ENCODE data around the gene SERPINA12.

SERPINA12 gene

DNA sequence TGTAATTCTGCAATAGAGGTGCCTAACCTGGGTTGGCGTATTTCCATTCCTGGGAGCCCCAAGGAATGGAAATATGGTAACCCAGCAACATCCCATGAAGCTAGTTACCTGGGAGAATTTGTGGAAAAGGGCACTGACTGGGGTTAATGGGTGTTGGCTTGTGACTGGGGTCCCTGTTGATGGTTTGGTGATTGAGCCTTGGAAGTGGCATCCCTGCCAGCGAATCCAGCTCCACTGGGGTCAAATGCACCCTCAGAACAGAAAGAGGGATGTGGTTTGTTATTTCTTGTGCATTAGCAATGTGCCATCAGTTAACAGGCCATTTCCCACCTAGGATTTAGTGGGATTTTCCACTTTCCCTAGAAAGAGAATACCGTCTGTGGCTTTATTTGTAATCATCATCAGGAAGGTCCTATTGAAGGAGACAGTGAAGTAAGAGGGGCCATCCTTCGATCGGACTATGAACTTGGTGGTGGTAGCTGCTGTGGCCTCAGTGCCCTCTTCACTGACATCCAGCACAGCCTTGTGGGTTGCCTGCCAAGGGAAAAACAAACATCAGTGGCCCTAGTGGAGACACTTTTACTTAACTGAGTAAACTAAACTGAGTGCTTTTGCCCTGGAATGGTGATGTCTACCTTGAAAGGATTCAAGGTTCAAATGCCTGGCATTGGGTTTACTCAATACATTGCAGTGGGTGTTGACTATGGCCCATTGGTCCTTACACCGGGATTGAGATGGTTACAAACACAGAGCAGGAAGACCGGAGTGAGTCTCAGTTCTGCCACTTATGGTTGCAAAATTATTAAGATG lies 46.3 kb downstream of the SERPINA12 start:
- DNase-seq, result no peak

DNA sequence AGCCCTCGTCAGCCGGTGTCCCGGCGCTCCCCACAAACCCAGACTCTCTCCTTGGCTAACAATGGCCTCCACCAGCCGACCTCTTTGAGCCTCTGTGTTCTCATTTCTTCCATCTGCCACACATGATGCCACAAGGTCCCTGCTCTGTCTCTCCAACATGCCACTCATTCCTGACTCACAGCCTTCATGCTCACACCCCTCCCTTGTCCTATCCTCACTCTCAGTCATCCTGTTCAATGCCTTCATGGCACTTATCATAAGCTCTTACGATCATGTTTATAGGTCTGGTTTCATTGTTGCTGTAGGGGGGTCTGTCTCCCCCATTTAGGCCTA lies 47.1 kb downstream of the SERPINA12 start:
- DNase-seq, result no peak

DNA sequence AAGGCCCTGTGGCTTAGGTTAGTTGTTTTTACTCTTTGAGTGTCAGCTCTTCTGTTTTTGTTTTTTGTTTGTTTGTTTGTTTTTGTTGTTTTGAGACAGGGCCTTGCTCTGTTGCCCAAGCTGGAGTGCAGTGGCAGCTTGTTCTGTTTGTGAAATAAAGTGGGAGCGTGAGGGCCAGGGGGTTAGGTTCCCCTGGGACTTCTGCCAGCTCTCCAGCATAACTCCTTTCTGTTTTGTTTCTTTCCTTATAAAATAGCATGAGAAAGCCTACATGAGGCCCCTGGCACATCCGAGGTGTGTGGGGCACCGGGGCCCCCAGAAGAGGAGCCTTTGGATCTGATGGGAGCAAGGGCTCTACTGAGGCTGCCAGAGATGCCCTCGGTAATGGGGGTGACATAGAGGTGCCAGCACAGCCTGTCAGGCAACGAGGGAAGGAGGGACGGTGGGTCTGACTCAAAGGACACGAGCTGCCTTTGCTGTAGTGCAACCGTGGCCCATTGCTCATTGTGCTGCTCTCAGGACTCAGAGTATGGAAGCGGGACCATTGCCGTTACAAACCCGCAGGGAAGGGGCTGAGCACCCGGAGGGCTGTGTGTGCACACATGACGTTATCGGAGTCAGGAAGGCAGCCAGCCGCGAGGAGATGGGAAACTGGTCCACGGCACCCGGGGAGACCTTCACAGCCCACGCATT lies 47.6 kb downstream of the SERPINA12 start:
- no peak for DNase-seq

DNA sequence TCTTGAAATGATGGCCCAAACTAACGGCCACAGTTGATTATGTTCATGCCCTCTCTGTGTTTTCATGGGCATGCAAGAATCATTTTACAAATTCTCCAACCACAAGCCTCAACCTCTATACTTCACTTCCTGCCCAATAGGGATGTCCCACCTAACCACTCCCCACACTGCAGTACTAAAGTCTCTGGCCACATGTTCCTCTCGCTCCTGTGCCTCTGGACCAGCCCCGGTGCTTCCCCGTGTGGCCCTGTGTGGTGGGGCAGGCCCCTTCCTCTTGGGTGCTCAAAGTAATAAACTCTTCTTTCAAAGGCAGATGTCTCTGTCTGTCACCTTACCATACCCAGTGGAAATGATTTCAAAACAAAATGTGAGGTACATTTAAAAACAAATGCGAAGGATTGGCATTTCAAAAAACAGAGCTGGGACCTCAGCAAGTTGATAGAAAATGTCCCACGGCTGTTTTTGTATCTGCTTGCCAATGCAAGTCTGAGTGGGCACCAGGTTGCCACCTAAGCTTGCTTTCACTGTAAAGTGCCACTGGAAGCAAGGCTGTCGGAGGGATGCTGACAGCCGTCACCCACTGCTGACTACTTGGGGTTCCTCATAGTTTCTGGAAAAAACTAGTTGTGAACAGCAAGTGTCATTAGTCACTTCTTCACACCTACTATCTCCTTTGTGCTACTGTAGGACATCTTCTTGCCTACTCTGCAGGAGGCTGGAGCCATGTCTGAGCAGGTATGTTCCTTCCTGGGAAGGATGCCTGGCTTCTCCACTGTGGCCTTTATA lies 48.4 kb downstream of the SERPINA12 start:
- no peak for DNase-seq

DNA sequence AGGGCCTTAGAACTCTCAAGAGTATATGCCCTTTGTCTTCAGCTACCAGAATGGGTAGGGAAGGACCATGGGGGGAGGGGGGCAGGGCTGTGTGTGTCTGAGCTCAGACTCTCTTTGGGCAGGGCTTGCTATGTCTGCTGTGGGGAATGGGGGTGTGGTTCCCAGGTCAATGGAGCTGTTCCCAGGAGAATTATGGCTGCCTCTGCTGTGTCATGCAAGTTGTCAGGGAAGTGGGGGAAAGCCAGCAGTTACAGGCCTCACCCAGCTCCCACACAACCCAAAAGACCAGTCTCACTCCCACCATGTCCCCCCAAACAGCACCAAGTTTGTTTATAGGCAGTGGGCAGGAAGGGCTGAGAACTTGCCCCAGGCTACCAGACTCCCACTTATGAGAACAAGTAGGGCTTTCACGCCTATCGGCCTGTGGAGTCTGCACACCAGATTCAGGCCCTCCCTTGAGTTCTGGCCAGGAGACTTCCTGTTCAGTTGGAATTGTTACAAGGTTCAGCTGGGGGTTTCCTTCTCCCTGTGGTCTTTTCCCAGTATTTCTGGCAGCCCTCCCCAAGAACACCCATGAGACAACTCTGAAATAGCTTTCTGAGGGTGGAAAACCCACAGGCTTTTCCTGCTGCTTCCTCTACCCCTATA lies 50.6 kb downstream of the SERPINA12 start:
- DNase-seq, result no peak

DNA sequence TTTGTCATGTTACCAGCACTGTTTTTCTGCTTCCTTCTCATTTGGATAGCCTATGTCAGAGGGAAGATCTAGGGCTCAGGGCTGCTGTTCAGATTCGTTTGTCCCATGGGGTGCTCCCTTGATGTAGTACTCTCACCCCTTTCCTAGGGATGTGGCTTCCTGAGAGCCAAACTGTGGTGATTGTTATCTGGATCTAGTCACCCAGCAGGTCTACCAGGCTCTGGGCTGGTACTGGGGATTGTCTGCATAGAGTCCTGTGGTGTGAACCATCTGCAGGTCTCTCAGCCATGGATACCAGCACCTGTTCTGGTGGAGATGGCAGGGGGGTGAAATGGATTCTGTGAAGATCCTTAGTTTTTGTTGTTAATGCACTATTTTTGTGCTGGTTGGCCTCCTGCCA lies 51.2 kb downstream of the SERPINA12 start:
- DNase-seq, result no peak

DNA sequence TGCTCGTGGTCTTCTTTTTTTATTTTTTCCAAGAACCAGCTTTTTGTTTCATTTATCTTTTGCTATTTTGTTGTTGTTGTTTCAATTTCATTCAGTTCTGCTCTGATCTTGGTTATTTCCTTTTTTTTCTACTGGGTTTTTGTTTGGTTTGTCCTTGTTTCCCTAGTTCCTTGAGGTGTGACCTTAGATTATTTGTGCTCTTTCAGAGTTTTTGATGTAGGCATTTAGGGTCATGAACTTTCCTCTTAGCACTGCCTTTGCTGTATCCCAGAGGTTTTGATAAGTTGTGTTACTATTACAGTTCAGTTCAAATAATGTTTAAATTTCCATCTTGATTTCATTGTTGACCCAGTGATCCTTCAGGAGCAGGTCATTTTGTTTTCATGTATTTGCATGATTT lies 53.3 kb downstream of the SERPINA12 start:
- DNase-seq, result no peak

DNA sequence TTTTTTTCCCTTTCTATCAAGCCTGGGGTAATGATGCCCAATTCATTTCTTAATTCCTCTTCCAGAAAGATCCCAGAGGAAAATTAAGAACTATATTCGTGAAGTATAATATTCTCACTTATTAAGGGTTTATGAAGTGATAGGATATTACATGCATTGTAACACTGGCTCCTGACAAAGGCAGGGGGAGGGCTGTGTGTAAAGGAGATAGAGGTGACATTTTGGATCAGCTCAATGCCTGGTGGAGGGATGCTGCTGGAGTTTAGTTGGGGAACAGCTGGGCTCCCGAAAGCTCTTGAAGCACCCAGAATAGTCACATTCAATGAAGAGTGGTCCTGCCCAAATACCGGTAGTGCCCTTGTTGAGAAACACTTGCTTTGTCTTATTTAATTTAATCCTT lies 57.4 kb downstream of the SERPINA12 start:
- DNase-seq, result no peak

DNA sequence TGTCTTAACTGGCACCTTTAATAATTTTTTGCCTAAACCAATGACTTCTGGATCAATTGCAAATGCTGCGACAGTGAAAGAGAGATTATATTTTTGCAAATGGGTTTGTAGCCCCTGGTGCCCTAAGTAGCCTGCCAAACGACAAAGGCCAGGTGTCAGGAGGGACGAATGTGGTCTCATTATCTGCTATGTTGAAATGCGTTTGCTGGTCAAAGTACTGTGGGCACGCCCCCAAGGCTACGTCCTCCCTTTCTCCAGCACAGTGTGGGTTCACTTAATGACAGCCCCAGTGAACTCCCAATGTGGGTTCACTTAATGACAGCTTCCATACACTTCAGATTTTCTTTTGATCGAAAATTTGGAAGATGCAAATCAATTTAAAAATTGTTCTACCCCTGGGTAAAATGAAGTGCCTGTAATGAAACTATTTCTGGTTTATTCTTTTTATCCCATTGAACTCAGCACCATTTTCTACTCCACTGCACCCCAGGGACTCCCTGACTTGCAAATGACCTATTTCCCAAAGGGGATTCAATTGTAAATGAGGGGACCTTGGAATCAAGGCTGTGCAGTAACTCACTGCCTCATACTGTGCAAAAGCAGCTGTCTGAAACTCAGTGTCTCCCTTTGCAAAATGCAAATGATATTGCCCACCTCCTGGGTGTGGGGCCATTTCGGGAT lies 58.0 kb downstream of the SERPINA12 start:
- no peak for DNase-seq

DNA sequence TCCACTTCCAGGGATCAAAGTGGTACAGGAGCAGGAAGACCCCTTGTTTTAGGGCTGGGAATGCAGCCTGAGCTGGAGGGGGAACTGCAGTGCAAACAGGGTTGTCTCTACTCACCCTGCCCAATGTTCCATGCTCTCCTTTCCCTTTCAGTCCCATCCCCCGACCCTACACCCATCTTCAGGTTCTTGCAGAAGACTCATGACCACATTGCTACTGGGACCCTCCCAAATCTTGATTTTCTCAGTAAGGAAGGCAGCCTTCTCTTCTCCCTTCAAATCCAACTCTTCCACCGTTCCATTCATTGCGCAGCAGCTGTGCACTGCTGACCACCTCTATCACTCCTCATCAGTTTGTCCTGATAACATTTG lies 58.6 kb downstream of the SERPINA12 start:
- no peak for DNase-seq

DNA sequence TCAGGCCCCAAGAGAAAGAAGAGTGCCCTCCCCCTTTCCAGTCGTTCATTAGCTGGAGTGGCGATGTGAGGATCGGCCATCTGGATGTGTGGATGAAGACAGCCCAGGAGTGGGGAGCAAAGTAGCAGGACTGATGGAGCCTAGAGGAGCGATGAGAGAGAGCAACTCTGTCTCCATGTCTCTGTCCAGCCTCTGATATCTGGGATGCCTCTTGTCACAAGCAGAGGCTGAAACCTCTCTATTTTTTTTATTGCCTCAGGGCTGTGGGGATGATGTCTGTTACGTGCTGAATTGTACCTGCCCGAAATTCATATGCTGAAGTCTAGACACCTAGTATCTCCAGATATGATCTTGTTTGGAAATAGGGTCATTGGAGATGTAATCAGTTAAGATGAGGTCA lies 59.3 kb downstream of the SERPINA12 start:
- DNase-seq, result no peak

DNA sequence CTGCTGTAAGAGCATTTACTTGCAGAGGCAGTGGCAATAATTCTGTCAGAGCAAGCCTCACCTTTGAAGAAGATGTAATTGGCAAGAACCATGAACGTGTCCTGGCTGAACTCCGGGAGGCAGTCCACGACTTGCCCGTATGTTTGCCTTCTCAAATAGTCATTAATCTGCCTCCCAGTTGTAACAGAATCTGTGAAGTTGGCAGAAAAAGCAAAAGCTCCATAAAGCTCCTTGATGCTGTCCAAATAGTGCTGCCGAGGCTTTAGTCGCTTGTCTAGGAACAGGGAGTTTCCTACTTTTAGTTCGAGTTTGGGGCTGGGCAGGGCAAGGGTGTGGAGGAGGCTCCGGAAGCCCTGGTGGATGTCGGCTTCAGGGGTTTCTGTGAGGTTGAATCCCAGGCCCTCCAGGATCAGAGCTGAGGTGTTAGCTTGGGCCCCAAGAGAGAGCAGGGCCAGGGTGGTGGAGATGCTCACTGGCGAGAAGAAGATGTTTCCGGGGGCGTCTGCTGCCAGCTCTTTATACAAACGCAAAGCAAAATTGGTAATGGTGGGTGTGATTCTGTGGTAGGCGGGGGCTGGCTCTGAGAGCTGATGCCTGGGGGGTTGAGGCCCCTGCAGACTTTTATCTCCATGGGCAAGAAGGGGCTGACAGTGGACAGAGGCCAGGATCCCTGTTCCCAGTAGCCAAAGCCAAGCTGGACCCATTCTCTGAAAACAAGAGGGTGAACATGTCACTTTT lies 61.0 kb downstream of the SERPINA12 start:
- no peak for DNase-seq

DNA sequence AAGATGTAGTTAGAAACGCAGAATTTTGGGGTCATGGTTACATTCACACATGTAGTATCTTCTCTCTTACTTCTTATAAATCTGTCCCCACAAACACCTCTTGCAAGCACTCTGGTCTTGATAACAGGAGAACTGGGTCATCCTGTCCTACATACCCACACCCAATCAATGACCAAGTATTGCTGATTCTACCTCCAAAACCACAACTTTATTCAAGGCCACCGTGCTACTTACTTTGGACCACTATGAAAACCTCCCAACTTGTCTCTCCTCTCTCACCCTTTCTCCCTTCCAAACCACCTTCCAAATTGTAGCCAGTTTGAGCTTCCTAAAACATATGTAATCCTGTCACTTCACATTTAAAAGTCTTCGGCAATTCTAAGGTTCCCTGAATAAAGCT lies 62.1 kb downstream of the SERPINA12 start:
- DNase-seq, result no peak

DNA sequence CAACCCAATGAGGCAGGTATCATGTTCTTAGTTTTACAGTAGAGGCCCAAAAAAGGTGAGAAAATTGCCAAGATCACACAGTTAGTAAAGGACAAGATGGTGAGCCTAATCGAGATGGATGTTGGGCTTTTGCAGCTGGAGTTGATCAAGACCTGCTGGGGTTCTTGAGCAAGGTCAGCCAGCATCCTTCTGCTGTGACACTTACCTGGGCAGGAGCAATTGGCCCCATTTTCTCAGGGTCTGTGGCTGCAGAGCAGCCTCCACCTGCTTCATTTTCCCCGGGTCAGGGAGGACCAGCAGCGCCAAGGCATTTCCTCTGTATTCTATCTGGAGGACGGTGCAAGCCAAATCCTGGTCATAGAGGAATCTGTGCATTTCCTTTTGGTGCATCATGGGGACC lies 63.1 kb downstream of the SERPINA12 start:
- DNase-seq, result no peak

DNA sequence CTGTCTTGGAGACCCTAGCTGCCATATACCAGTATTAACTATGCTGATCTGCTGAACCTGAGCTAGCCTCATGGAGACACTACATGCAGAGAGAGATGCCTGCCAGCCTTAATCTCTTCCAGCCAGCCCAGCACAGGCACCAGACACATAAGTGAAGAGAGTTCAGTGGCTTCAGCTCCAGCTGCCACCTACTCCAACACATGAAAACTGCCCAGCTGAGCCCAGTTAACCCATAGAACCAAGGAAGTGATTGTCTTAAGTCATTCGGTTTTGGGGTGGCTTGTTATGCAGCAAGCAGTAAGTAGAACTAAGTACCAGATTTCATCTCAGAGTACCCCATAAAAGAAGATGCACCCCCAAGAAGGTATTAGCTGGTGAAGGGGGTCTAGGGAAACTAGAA lies 64.3 kb downstream of the SERPINA12 start:
- no peak for DNase-seq

DNA sequence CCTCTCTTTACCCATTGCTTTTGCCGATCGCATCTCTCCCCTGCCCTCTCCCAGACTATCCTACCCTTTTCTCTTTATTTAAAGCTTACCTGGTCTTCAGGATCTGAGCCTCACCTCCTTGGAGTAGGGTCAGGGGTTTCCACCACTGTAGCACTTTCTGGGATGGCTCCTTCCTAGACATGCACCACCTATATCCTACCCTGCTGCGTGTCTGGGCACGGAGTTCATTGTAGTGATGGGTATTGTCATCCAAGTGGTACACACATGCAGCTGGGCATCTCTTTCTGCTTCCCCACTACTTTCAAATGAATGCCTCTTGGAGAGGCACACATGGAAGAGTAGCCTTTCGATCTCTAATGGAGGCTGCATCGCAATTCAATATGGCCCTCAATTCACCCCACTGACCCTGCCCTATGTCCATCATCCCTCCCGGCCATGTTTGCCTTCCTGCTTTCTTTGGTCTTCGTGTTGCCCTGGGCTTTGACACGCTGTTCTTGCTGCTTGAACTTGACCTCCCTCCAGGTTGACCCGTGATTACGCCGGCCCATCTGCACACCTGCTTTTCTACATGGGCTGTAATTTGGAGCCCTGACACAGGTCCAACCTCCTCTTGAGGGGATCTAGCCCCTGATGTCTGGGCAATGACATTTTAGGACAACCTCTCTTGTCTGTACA lies 67.6 kb downstream of the SERPINA12 start:
- DNase-seq, result no peak

DNA sequence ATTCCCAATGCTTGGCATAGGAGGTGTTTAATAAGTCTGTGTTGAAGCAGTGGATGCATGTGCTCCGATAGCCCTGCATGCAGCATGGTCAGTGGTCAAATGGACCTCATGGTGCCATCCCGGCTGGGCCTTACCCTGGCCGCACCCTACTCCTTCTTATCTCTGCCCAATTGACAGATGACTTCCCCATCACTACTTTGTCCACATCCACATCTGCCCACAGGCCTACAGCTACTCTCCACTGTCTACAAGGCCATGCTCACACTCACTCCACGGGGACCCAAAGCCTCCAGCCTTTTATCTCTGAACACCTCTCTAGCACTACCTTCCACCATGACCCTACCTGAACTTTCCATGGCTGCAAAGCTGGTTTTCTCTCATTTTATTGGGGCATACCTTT lies 68.1 kb downstream of the SERPINA12 start:
- DNase-seq, result no peak

DNA sequence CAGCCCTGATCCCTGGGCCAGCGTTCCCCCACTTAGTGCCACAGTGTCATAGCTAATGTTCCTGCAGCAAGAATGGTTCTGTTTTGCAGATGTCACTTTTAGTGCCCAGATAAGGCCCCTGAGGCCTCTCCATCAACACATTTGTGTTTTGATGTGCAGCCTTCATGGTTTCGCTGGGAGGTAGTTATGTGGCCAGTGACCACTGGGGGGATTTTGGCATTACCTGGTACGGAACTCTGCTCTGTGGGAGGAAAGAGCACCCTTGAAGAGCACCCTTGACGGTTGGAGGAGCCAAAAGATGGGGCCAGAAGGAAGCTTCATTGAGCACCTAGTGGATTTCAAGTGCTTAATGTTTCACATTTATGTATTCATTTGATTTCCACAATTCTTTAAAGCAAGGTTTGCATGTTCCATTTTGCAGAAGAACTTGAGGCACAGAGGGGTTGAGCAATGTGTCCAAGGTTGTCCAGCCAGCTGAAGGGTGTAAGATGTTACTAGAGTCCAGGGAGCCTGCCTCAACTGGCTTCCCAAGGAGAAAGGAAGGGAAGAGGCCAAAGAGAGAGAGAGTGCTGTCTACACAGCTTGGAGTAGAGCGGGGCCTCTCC lies 69.7 kb downstream of the SERPINA12 start:
- no peak for DNase-seq
